Testis (tissue), 2 donors: Measurements from ENCODE around the gene CDCA5.

Source experiments
- CTCF ChIP-seq, 3 experiments: fragments of 450-650 bp in 2 of 3; fragments of 200-600 bp in 1 of 3; sonication (generic) in 1 of 3; IDR thresholded peaks; one replicate each; pipeline ENCODE4 v1.5.1; 2016 to 2019; ENCODE audit warnings: antibody characterized with exemption in 3 of 3, mild to moderate bottlenecking in 2 of 3, moderate library complexity in 1 of 3
- POLR2A ChIP-seq: fragments of 450-650 bp; IDR thresholded peaks from one replicate; pipeline ENCODE4 v1.6.1; 2017; ENCODE audit warnings: antibody characterized with exemption, mild to moderate bottlenecking, moderate library complexity

DNA sequence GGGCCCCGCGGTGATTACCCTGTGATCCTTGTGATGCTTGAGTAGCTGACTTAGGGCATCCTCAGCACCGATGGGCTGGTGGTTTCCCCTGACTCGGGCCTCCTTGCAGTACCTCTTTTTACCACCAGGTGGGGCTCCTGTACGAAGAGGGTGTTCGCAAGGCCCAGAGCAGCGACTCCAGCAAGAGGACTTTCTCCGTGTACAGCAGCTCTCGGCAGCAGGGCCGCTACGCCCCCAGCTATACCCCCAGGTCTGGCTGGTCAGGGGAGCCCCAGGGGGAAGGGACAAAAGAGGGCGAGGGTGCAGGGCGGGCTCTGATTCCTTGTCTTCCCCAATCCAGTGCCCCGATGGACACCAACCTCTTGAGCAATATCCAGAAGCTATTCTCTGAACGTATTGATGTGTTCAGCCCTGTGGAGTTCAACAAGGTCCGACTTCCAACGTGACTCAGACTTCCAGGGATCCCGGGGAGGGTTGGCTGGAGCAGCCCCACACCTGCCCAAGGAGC lies 26.6 kb upstream of the CDCA5 start:
- TF ChIP-seq CTCF (IDR thresholded peaks at IDR 0.05) (peak; percentile 98 to 100 (median 99)), POLR2A (no peak)
